Measurements from ENCODE around the gene C2orf49. TPM values are rescaled to one million over a fixed set of nuclear protein-coding genes. Genes with fewer than 3 reads are reported as not detected.
A peak's percentile ranks its signal among the peaks of the same experiment; 100 is the strongest.

Gene C2orf49
- total RNA-seq, 1 donor from 2014 or later: 27.2 TPM

- TF ChIP-seq, protein P1, sequence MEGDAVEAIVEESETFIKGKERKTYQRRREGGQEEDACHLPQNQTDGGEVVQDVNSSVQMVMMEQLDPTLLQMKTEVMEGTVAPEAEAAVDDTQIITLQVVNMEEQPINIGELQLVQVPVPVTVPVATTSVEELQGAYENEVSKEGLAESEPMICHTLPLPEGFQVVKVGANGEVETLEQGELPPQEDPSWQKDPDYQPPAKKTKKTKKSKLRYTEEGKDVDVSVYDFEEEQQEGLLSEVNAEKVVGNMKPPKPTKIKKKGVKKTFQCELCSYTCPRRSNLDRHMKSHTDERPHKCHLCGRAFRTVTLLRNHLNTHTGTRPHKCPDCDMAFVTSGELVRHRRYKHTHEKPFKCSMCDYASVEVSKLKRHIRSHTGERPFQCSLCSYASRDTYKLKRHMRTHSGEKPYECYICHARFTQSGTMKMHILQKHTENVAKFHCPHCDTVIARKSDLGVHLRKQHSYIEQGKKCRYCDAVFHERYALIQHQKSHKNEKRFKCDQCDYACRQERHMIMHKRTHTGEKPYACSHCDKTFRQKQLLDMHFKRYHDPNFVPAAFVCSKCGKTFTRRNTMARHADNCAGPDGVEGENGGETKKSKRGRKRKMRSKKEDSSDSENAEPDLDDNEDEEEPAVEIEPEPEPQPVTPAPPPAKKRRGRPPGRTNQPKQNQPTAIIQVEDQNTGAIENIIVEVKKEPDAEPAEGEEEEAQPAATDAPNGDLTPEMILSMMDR (IDR thresholded peaks at IDR 0.05; ENCODE audit: unreplicated experiment): peak; percentile 86
- Mint-ChIP-seq H3K9me3 (ENCODE audit: low read depth) (no peaks in the 10 kb centered on the region), H3K36me3 (ENCODE audit: insufficient read depth) (no peaks in the 10 kb centered on the region), H3K27ac (no peak overlapping the region), H3K4me3 (ENCODE audit: low read depth) (no peak overlapping the region), H3K27me3 (no peaks in the 10 kb centered on the region), H3K4me1 (ENCODE audit: low read depth) (no peaks in the 10 kb centered on the region)
- DNase-seq (ENCODE audit: low spot score, unreplicated experiment): peak; percentile 79
Observed at GRCh38 chr2:105369777-105370690, 32.7 kb downstream of the C2orf49 start.

GRCh38 chr2:105371156-105371555 is 33.8 kb downstream of the C2orf49 start:
- H3K36me3 Mint-ChIP-seq (ENCODE audit: insufficient read depth): no peaks in the 10 kb centered on the region
- H3K4me3 Mint-ChIP-seq (ENCODE audit: low read depth): no peak overlapping the region
- peaks cover 2% of the 10 kb centered on the region for H3K4me1 Mint-ChIP-seq (ENCODE audit: low read depth)
- no peaks in the 10 kb centered on the region for H3K27me3 Mint-ChIP-seq
- H3K27ac Mint-ChIP-seq: no peak overlapping the region
- DNase-seq (ENCODE audit: low spot score, unreplicated experiment): no peak
- TF ChIP-seq, protein P1 (IDR thresholded peaks at IDR 0.05; ENCODE audit: unreplicated experiment): no peak
- H3K9me3 Mint-ChIP-seq (ENCODE audit: low read depth): no peaks in the 10 kb centered on the region

GRCh38 chr2:105371810-105372209 is 34.5 kb downstream of the C2orf49 start:
- Mint-ChIP-seq H3K27me3 (no peaks in the 10 kb centered on the region), H3K4me3 (ENCODE audit: low read depth) (no peak overlapping the region), H3K9me3 (ENCODE audit: low read depth) (no peaks in the 10 kb centered on the region), H3K4me1 (ENCODE audit: low read depth) (peaks cover 2% of the 10 kb centered on the region), H3K36me3 (ENCODE audit: insufficient read depth) (no peaks in the 10 kb centered on the region), H3K27ac (no peak overlapping the region)
- no peak for DNase-seq (ENCODE audit: low spot score, unreplicated experiment)
- TF ChIP-seq, protein P1 (IDR thresholded peaks at IDR 0.05; ENCODE audit: unreplicated experiment): no peak

- H3K4me1 Mint-ChIP-seq (ENCODE audit: low read depth): peaks cover 2% of the 10 kb centered on the region
- no peaks in the 10 kb centered on the region for H3K36me3 Mint-ChIP-seq (ENCODE audit: insufficient read depth)
- H3K27ac Mint-ChIP-seq: no peak overlapping the region
- no peak overlapping the region for H3K4me3 Mint-ChIP-seq (ENCODE audit: low read depth)
- TF ChIP-seq, protein P1 (IDR thresholded peaks at IDR 0.05; ENCODE audit: unreplicated experiment): no peak
- H3K9me3 Mint-ChIP-seq (ENCODE audit: low read depth): no peaks in the 10 kb centered on the region
- no peak for DNase-seq (ENCODE audit: low spot score, unreplicated experiment)
- H3K27me3 Mint-ChIP-seq: no peaks in the 10 kb centered on the region
Observed at GRCh38 chr2:105373344-105373781, 36.0 kb downstream of the C2orf49 start.

DNA sequence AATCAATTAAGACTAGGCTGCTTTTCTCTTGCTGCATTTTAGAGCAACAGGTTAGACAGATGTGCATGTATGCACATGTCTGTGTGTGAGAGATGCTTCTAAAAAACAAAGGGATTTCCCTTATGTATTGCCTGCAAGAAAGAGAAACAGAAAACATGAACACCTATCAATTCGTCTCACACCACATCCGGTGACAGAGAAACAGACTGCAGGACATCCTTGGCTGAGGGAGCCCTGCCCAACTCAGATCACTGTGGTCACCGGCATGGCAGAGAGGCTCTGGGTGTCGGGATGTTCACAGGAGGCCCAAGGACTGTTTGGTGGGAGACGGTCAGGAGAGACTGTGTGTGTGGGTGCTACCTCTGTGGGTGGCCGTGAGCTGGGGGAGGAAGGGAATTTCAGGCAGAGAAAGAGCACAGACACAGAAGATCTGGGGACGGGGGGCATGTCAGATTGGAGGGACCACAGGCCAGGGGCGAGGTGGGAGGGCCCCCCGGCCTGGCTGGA is 36.6 kb downstream of the C2orf49 start:
- peaks cover 2% of the 10 kb centered on the region for H3K4me1 Mint-ChIP-seq (ENCODE audit: low read depth)
- H3K36me3 Mint-ChIP-seq (ENCODE audit: insufficient read depth): no peaks in the 10 kb centered on the region
- TF ChIP-seq, protein P1 (IDR thresholded peaks at IDR 0.05; ENCODE audit: unreplicated experiment): no peak
- peak overlapping the region; percentile 49 for H3K27ac Mint-ChIP-seq
- H3K9me3 Mint-ChIP-seq (ENCODE audit: low read depth): no peaks in the 10 kb centered on the region
- no peak for DNase-seq (ENCODE audit: low spot score, unreplicated experiment)
- H3K27me3 Mint-ChIP-seq: no peaks in the 10 kb centered on the region
- no peak overlapping the region for H3K4me3 Mint-ChIP-seq (ENCODE audit: low read depth)
